ENCODE results near the gene PGBD5.

PGBD5 gene

DNA sequence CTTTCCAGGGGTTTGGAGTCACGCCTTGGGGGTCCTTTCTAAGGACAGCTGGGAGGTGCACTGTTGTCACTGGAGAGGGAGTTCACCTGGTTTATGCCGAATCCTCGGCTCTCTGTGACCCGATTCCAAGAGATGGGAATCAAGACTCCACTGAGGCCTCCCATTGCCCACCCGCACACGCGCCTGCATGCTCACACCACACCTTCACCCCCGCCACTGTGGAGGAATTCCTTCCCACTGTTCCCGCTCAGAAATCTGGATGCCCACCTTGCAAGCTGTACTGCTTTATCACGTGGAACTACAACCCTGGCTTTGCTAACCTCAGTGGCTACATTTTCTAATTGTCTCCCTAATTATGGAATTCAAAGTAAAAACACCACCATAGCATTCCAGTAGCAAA is 29.2 kb downstream of the PGBD5 start:
- DNase-seq (ENCODE audit: low read depth in 2 of 2) = no peak

DNA sequence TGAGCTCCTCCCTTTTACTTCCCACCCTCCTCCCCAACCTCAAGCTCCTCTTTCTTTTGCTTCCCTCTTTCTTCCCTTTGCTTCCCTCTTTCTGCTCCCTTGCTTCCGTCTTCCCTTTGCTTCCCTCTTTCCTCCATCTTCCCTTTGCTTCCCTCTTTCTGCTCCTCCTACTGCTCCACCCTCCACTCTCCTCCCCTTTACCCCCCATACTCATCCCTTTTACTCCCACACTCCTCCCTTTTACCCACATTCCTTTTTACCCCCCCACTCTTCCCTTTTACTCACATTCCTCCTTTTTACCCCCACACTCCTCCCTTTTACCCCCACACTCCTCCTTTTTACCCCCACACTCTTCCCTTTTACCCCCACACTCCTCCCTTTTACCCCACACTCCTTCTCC is 30.2 kb downstream of the PGBD5 start:
- no peak for DNase-seq (ENCODE audit: low read depth in 2 of 2)

DNA sequence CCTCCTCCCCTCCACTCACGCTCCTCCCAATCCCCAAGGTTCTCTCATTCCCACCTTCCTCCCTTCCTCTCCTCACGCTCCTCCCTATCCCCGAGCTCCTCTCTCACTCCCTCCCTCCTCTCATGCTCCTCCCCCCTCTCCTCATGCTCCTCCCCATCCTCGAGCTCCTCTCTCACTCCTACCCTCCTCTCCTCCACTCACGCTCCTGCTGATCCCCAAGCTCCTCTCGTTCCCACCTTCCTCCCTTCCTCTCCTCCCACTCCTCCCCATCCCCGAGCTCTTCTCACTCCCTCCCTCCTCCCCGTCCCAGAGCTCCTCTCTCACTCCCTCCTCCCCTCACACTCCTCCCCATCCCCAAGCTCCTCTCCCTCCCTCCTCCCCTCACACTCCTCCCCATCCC is 31.4 kb downstream of the PGBD5 start:
- no peak for DNase-seq (ENCODE audit: low read depth in 2 of 2)

DNA sequence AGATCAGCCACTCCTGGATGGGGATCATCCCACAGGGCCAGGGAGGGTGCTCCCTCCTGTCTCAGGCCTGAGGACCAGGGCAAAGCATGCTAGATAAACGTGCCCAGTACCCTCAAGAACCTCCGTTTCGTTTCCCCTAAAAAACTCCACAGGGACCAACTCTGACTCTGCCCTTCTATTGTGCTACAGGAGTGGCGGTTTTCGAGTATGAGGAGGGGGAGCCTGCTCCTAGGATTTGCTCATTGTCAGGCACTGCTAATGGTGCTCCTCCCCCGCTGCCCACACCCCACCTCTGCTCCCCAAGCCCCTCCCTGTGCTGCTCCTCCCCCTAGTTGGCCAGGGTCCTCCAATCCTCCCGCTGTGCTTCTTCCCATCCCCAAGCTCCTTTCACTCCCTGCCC is 32.0 kb downstream of the PGBD5 start:
- no peak for DNase-seq (ENCODE audit: low read depth in 2 of 2)

DNA sequence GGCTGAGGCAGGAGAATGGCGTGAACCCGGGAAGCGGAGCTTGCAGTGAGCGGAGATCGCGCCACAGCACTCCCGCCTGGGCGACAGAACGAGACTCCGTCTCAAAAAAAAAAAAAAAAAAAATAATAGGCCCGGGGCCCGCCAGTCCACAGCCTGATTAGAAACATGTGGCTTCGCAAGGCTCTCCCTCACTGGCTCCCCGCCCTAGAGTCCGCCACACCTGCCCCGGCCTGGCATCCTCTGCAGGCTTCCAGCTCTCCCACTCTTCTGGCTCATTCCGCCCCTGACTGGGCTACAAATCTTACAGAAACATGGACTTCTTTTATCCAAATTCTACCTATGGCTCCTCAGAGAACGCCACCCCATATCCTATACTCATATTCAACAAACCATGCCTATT is 32.4 kb downstream of the PGBD5 start:
- DNase-seq (ENCODE audit: low read depth in 2 of 2) = no peak

DNA sequence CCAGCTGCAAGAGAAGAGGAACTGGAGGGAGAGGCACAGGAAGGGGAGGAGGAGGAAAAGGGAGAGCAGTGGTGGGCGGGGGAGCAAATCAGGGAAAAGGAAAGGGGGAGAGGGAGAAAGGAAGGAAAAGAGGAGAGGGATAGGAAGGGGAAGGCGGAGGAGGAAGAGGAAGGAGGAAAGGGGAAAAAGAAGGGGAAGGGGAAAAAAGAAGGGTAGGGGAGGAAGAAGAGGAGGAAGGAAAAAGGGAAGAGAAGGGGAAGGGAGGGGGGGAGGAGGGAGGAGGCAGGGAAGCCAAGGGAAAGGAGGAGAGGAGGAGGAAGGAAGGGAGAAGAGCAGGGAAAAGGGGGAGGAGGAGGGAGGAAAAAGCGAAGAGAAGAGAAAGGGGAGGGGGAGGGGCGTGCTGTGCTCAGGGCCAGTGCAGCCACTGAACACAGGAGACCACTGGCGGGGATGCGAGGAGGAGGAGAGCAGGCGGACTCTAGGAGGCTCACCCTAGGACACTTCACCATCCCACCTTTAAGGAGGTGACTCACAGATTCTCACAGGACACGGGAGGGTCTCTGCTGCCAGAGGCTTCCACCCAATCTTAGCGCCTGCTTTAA is 33.1 kb downstream of the PGBD5 start:
- no peak for DNase-seq (ENCODE audit: low read depth in 2 of 2)

DNA sequence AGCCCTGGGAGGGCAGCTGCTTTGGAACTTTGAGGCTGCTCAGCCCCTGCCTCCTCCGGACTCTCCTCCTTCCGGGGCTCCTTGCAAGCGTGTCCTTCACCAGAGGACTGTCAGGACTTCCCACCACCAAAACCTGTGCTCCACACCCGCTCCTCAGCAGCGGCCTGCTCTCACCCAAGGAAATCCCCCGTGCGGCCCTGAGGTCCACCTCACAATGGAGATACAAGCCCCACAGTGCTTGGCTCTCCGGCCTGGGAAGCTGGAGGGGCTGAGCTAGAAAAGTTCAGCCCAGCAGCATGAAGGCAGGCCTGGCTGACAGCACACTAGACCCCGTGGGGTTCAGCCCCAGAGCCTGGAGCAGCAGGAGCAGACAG is 33.6 kb downstream of the PGBD5 start:
- no peak for DNase-seq (ENCODE audit: low read depth in 2 of 2)

DNA sequence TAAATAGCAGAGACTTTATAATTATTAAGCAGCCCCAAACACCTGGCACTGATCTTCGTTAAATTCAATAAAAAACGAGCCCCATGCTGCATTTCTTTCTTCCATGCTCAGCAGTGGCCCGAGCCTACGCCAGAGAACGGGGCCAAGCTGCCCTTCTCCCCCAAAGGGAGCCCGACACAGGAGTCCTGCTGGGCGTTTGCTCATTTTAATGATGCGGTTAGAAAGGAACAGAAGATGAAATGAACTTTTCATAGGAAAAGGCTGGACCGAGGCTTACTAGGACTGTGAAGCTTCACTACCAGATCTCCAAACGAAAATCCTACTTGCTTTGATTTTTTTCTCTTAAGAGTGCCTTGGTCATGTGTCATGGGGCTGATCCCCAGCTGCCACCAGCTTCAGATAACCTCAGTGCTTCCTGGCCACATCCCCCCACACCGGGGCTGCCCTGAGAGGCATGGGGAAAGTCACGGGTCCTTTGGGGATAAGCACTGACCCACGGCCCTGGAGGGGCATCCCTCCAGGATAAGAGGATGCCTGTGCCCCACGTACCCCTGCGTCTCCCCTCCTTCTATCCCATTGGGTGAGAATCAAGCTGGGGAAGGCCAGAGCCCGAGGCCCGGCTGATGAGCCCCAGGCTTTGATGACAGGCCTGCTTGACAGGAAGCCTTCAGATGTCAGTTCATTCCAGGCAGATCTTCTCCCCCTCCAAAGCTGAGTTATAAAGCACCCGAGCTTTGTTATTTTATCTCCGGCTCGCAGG is 34.2 kb downstream of the PGBD5 start:
- no peak for DNase-seq (ENCODE audit: low read depth in 2 of 2)

DNA sequence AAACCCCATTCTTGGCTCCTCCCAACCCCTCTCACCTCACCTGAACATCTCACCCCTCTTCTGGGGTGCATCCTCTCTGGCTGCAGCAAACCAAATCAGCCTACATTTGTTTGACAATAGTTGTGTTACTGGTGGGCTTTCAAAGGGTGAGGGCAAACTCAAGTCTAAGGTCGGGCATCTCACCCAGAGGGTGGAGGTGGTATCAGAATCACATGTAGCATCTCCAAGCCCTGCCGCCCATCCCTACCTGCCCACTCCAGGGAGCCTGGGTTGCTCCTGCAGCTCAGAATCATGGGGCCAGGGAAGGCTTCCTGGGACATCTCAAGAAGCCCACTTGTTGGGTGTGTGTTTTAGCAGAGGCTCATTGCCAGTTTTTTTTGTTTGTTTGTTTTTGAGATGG is 35.8 kb downstream of the PGBD5 start:
- DNase-seq (ENCODE audit: low read depth in 2 of 2) = no peak

DNA sequence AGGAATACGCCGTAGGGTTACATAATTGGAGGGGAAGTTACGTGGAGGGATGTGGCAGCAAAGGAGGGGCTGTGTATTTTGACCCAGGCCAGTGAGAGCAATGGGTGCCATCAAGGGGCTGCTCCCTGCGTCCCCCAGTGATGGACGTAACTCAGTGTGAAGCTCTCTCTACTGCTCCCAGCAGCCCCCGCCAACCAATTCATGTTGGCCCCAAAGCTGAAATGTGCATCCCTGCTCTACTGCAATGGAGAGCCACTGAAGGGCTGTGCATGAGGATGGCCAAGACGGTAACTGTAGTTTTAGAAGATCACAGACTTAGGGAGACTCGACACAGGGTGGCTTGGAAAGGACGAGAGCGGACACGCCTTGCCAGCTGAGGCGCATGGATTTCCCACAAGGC is 38.3 kb downstream of the PGBD5 start:
- no peak for DNase-seq (ENCODE audit: low read depth in 2 of 2)

DNA sequence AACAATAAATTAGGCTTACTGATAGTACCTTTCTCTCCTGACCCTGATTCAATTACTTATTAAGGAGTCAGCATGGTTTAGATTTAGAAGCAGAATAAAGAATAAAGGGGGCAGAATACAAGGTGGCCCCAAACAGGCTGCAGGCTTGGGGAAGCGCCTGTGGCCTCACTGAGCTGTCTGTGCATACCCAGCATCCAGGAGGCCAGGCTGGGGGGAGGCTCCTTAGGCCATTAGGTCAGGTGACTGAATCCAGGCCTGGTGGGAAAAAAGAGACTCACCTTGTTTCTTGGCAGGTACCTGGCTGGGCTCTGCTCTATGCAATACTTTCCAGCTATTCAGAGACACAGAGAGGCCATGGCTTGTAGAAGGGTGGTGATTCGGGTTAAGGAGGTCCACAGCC is 38.8 kb downstream of the PGBD5 start:
- no peak for DNase-seq (ENCODE audit: low read depth in 2 of 2)

DNA sequence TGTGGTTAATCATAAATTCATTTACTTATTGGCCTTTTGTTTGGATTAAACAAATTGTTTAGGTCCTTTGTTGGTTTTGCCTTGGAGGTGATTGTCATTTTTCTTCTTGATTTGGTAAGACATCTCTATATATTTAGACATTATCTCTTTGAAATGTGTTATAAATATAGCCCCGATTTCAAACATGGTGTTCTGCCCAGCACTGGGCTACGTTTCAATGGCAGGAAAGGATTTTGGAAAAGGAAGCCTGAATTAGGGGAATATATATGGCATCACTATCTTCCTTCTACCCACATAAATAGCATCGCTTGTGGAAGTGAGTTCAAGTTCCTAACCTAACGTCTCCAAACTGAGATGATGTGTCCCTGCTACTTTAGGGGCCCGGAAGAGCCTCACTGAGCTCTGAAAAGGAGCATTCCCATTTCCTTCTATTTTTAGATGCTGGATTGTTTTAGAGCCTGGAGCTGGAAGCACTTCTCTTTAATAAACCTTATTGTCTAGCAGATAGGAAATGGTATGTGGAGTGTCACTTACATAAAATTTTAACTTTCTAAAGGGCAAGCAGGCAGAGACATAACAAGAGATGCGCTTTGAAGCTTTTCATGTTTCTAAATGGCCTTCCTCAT is 39.4 kb downstream of the PGBD5 start:
- no peak for DNase-seq (ENCODE audit: low read depth in 2 of 2)

DNA sequence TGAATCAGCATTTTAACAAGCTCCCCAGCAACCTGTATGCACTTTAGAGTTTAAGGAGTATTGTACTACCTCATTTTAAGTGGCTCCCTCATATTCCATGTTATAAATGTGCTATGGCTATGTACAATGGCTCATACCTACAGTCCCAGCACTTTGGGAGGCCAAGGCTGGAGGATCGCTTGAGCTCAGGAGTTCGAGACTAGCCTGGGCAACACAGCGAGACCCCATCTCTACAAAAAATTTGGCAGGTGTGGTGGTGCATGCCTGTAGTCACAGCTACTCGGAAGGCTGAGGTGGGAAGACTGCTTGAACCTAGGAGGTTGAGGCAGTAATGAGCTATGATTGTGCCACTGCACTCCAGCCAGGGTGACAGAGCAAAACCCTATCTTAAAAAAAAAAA is 40.2 kb downstream of the PGBD5 start:
- no peak for DNase-seq (ENCODE audit: low read depth in 2 of 2)

DNA sequence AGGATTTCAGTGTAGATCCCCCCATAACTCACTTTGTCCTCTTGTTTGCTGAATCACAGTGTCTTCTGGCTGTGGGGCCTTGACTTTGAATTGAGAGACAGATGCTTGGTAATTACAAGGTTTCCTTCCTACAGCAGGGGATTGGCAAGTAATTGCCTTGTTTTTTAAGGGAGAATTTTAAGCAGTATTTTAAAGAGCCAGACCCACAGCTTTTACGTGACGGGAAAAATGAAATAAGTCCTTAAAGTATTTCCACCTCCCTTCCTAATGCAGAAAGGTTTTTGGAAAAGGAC is 41.0 kb downstream of the PGBD5 start:
- no peak for DNase-seq (ENCODE audit: low read depth in 2 of 2)

DNA sequence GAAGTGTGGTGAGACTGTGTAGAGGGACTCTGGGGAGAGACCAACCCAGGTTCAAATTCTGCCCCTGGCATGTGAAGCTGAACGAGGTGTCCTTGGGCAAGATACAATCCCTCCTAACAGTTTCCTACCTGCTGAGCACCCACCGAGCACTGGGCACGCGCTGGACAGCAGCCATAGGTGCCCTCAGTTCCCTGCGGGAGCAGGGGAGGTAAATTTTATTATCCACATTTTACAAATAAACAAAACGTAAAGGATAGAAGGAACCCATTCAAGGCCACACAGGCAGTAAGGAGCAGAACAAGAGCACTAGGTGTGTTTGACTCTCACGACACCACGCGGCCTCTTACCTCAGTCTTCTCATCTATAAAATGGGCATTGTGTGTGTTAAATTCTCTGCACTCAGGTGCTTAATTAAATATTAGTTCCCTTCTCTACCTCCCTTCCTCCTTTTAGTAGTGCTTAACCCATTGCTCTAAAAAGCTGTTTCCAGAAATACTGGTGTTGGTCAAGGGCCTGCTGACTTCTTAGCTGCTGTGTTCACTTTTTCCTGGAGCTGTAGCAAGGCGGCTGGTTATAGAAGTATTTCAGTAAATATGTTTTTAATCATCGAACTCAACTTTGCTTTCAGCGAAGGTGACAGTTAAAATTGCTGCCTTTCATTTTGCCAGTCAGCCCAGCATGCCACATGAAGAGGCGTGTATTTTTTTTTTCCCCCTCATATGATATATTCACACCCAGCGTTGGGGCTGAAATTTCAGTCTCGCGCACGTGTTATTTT is 41.6 kb downstream of the PGBD5 start:
- no peak for DNase-seq (ENCODE audit: low read depth in 2 of 2)

DNA sequence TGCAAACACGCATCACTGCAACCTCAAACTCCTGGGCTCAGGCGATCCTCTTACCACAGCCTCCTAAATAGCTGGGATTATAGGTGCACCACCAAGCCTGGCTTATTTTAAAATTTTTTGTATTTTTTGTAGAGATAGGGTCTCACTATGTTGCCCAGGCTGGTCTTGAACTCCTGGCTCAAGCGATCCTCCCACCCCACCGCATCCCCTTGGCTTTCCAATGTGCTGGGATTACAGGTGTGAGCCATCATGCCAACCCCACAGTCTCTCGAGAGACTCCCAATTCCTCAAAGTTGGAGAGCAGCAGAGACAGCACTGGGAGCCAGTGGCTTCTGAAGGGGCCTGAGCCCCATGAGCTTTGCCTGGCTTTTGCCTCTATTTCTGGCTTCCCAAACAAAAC is 42.7 kb downstream of the PGBD5 start:
- DNase-seq (ENCODE audit: low read depth in 2 of 2) = no peak

DNA sequence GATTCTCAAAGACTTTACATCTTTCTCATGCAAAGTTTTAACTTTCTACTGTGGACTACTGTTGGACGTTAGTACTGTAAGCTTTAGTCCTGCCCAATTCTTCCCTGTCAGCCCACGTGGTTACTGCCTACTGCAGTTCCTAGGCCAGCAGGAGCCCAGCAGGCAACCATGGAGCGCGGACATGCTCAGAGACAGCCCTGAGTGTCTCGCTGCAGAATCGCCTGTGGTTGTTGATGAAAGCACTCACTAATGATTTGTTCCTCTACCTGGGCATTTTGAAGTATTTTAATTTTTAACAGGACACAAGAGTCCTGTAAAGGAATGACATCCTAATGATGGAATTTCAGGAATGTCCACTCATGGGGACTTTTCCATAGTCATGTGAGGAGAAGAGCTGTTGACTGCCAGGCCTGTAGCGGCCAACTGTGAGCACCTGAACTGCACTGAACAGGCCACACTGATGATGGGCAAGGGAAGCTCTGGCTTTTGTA is 44.1 kb downstream of the PGBD5 start:
- DNase-seq (ENCODE audit: low read depth in 2 of 2) = no peak

DNA sequence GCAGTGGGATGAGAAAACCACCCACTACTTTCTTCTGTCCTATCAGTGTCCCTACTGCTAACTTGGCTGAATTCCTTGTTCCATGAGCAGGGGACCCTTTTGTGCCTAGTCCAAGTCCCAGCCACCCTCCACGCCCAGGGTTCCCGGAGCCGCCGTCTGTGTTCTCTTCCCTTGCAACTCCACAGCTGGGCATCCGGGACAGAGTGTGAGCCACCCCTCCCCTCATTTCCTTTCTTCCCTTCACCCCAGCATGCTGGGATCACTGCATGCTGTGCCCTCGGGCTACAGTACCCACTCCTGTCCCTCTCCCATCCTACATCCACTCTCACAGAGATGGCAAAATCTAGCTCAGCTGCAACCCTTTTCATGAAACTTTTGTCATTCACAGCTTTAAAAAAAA is 44.5 kb downstream of the PGBD5 start:
- DNase-seq (ENCODE audit: low read depth in 2 of 2) = no peak

DNA sequence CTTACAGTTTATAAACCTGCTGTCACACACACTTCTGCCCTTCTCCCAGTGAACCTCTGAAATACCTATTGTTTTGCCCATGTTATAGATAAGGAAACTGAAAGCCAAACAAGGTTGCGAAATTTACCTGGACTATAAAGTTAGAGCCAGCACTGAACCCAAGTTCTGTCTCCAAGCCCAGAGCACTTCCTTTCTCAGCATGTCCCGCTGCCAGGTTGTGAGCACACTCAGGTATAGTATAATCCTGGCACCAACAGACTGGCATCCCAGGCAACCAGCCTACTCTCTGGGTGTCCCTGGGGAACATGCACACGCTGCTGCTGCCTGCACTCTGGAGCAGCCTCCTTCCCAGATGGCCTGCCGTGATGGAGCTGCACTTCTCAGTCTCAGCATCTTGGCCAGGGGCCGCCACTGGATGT is 45.1 kb downstream of the PGBD5 start:
- no peak for DNase-seq (ENCODE audit: low read depth in 2 of 2)

DNA sequence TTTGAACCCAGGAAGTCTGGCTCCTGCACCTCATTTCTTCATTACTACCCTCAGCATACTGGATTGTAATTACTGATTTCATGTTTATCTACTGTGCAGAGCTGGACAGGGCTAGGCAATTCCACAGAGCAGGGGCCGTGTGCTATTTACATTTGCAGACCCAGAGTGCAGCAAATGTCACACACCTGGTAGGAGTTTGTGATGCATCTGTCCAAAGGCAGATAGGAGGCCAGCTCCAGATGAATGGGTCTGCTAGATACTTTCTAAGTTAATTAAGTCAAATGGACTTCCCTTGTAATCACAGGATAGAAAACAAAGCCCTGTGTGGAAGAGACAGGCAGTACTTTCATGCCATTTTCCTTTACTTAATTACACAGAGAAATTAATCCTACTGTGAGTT is 46.2 kb downstream of the PGBD5 start:
- DNase-seq (ENCODE audit: low read depth in 2 of 2) = no peak

DNA sequence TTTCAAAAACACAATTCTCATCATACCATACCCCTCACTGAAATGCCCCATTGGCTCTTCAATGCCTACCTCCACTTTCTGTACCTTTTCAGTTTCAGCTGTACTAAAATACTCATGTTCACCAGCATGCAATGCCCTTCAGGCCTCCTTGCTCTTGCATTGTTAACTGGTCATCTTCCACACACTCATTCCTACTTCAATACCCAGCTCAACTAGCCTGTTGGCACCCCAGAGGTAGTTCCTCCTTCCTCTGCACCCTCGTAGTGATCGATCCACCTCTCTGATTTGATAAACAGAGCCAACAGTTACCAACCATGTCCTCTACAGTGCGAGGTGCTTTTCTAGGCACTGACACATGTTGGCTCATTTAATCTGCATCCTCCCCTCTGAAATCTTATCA is 46.7 kb downstream of the PGBD5 start:
- no peak for DNase-seq (ENCODE audit: low read depth in 2 of 2)

DNA sequence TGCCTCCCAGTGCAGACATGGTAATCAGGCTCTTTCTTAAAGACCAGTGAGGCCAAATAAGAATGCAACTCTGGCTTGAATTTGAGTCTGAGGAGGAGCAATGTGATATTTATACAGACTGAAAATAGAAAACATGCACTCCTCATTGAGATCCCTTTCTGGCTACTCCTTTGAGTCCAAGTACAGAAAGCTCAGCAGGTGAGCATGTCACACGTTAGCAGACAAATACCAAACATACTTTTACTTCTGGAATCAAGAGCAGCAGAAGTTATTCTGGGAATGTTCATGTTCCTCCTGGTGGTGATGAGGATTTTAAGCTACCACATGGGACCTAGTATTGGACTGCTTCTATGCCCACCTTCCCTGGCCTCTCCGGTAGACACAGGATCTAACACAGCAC is 48.3 kb downstream of the PGBD5 start:
- DNase-seq (ENCODE audit: low read depth in 2 of 2) = no peak

DNA sequence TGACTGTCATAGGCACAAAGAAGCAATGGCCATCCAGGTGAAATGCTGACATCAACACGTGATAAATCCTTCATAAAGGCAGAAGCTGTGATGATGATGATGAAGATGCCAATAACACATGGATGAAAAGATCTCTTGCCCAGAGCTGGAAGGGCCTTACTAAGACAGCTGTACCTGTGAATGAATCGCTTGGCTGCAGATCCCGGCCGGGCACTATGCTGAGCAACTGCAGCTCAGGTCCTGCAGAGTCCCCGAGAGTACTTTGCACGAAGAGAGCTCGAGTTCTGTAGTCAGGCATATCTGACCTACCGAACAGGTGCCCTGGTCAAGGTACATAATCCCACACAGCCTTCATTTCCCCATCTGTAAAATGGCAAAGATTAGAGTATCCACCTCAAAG is 48.8 kb downstream of the PGBD5 start:
- DNase-seq (ENCODE audit: low read depth in 2 of 2) = no peak
